Measurements from ENCODE around the gene TMPRSS6. TPM values are rescaled to one million over a fixed set of nuclear protein-coding genes. Genes with fewer than 3 reads are reported as not detected.

Gene TMPRSS6
- total and polyA plus RNA-seq, 2 donors (not counting 1 experiment from before 2014, with no cell fraction given): 0.03 TPM; not detected in 1

DNA sequence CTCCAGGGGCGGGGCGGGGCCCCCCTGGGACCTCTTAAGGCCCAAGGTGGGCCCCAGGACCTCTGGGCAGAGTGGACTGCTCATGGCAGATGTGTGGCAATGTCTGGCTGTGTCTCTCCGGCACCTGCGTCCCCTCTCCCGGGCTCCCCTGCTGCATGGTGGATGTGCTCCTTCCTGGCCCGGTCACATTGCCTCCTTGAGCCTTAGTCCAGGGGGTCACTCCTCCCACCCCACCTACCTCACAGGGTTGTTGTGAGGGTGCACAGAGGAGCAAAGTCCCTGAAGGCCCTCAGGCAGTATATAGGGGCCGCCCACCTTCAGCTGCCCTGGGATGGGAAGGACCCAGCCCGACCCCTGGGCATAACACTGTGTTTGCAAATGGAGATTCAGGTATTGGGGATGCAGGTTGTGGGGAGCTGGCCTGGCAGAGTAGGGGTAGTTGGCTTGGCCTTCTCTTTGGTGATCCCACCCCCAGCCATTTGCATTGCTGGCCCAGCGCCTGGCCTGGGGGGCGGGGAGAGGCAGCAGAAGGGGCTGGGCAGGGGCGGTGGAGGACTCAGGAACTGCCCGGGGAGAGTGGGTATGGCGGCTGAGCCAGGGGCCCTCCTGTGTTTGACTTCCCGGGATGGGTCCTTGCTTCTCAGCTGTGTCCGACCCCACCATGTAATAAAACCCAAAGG lies 46.7 kb downstream of the TMPRSS6 start:
- ChIA-PET POLR2A (no interaction called here), CTCF (no interaction called here)

GRCh38 chr22:37062376-37062675 lies 47.2 kb downstream of the TMPRSS6 start:
- H2AFZ ChIP-seq (ENCODE audit: insufficient read depth, low read depth, low read length, poor library complexity, severe bottlenecking): no peak overlapping the region
- Mint-ChIP-seq H3K27ac (no peak overlapping the region), H3K4me3 (no peak overlapping the region), H3K27me3 (no peaks in the 10 kb centered on the region), H3K9me3 (ENCODE audit: insufficient read depth) (no peaks in the 10 kb centered on the region), H3K4me1 (no peaks in the 10 kb centered on the region)
- no peak overlapping the region for H3K27ac ChIP-seq (ENCODE audit: low read length in 2 of 2)
- intact Hi-C loops (cut with micrococcal nuclease): no loop called here
- ATAC-seq (ENCODE audit: low read depth) (no peak), DNase-seq (no peak)
- H4K20me1 ChIP-seq (ENCODE audit: control insufficient read depth, insufficient read depth, low read length, poor library complexity, severe bottlenecking): no peaks in the 10 kb centered on the region
- no peak overlapping the region for H3K9ac ChIP-seq (ENCODE audit: low read length)
- no peak for TF ChIP-seq EZH2 (IDR thresholded peaks at IDR 0.05; ENCODE audit: borderline replicate concordance, insufficient read depth, low read depth, low read length, poor library complexity, severe bottlenecking)
- TF ChIP-seq, protein P1, sequence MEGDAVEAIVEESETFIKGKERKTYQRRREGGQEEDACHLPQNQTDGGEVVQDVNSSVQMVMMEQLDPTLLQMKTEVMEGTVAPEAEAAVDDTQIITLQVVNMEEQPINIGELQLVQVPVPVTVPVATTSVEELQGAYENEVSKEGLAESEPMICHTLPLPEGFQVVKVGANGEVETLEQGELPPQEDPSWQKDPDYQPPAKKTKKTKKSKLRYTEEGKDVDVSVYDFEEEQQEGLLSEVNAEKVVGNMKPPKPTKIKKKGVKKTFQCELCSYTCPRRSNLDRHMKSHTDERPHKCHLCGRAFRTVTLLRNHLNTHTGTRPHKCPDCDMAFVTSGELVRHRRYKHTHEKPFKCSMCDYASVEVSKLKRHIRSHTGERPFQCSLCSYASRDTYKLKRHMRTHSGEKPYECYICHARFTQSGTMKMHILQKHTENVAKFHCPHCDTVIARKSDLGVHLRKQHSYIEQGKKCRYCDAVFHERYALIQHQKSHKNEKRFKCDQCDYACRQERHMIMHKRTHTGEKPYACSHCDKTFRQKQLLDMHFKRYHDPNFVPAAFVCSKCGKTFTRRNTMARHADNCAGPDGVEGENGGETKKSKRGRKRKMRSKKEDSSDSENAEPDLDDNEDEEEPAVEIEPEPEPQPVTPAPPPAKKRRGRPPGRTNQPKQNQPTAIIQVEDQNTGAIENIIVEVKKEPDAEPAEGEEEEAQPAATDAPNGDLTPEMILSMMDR (IDR thresholded peaks at IDR 0.05): no peak
- H3K36me3 ChIP-seq (replicated peaks in 1 of 2; ENCODE audit: control extremely low read depth in 1 of 2, control insufficient read depth in 1 of 2, extremely low read depth in 1 of 2, insufficient read depth in 2 of 2, low read length in 1 of 2): peaks cover 0 to 21% of the 10 kb centered on the region in 2 experiments
- no peak overlapping the region for H3K4me2 ChIP-seq (replicated peaks; ENCODE audit: low read depth, low read length, poor library complexity, severe bottlenecking)
- no peaks in the 10 kb centered on the region for H3K9me3 ChIP-seq (ENCODE audit: control extremely low read depth in 1 of 3, control insufficient read depth in 2 of 3, insufficient read depth in 1 of 3, low read length in 2 of 3)
- CTCF ChIA-PET: no interaction called here
- no peaks in the 10 kb centered on the region for H3K4me1 ChIP-seq (ENCODE audit: control insufficient read depth in 2 of 2, insufficient read depth in 2 of 2, low read length in 2 of 2)
- POLR2A ChIA-PET: no interaction called here
- no peaks in the 10 kb centered on the region for H3K79me2 ChIP-seq (ENCODE audit: control insufficient read depth, insufficient read depth, low read length)
- 43% methylated on average over 3 of the region's 7 CpGs for WGBS (ENCODE audit: insufficient coverage)
- no peak overlapping the region for H3K4me3 ChIP-seq (ENCODE audit: control extremely low read depth in 1 of 5, extremely low read depth in 1 of 5, insufficient read depth in 1 of 5, low read depth in 2 of 5, low read length in 4 of 5)
- H3K27me3 ChIP-seq (replicated peaks in 1 of 4; ENCODE audit: control extremely low read depth in 1 of 4, control insufficient read depth in 3 of 4, insufficient read depth in 4 of 4, low read length in 3 of 4): no peaks in the 10 kb centered on the region

More for the DNA sequence above, 46.7 kb downstream of the TMPRSS6 start:
- DNase-seq: no peak
- no peaks in the 10 kb centered on the region for H3K4me1 ChIP-seq (ENCODE audit: control insufficient read depth in 2 of 2, insufficient read depth in 2 of 2, low read length in 2 of 2)
- H3K36me3 ChIP-seq (replicated peaks in 1 of 2; ENCODE audit: control extremely low read depth in 1 of 2, control insufficient read depth in 1 of 2, extremely low read depth in 1 of 2, insufficient read depth in 2 of 2, low read length in 1 of 2): peaks cover 0 to 16% of the 10 kb centered on the region in 2 experiments
- H2AFZ ChIP-seq (ENCODE audit: insufficient read depth, low read depth, low read length, poor library complexity, severe bottlenecking): no peak overlapping the region
- no peak overlapping the region for H3K9ac ChIP-seq (ENCODE audit: low read length)
- no peaks in the 10 kb centered on the region for H4K20me1 ChIP-seq (ENCODE audit: control insufficient read depth, insufficient read depth, low read length, poor library complexity, severe bottlenecking)
- H3K4me1 Mint-ChIP-seq: no peaks in the 10 kb centered on the region
- no peaks in the 10 kb centered on the region for H3K9me3 Mint-ChIP-seq (ENCODE audit: insufficient read depth)
- H3K9me3 ChIP-seq (ENCODE audit: control extremely low read depth in 1 of 3, control insufficient read depth in 2 of 3, insufficient read depth in 1 of 3, low read length in 2 of 3): no peaks in the 10 kb centered on the region
- no peak overlapping the region for H3K4me2 ChIP-seq (replicated peaks; ENCODE audit: low read depth, low read length, poor library complexity, severe bottlenecking)
- no peak overlapping the region for H3K27ac Mint-ChIP-seq
- peaks cover 1% of the 10 kb centered on the region for H3K27me3 Mint-ChIP-seq
- ATAC-seq (ENCODE audit: low read depth): no peak
- no peak overlapping the region for H3K4me3 Mint-ChIP-seq
- no peak overlapping the region for H3K4me3 ChIP-seq (ENCODE audit: control extremely low read depth in 1 of 5, extremely low read depth in 1 of 5, insufficient read depth in 1 of 5, low read depth in 2 of 5, low read length in 4 of 5)
- no peak overlapping the region for H3K27ac ChIP-seq (ENCODE audit: low read length in 2 of 2)
- H3K79me2 ChIP-seq (ENCODE audit: control insufficient read depth, insufficient read depth, low read length): no peaks in the 10 kb centered on the region
- H3K27me3 ChIP-seq (replicated peaks in 1 of 4; ENCODE audit: control extremely low read depth in 1 of 4, control insufficient read depth in 3 of 4, insufficient read depth in 4 of 4, low read length in 3 of 4): peaks cover 0 to 2% (median 0%) of the 10 kb centered on the region in 4 experiments
- TF ChIP-seq, protein P1 (IDR thresholded peaks at IDR 0.05): no peak
- no peak for TF ChIP-seq EZH2 (IDR thresholded peaks at IDR 0.05; ENCODE audit: borderline replicate concordance, insufficient read depth, low read depth, low read length, poor library complexity, severe bottlenecking)
- 97% methylated on average over 8 of the region's 15 CpGs for whole genome bisulfite sequencing (ENCODE audit: insufficient coverage)
- intact Hi-C loops (cut with micrococcal nuclease): no loop called here
